ENCODE results near the gene GRIK3.

GRIK3 gene

DNA sequence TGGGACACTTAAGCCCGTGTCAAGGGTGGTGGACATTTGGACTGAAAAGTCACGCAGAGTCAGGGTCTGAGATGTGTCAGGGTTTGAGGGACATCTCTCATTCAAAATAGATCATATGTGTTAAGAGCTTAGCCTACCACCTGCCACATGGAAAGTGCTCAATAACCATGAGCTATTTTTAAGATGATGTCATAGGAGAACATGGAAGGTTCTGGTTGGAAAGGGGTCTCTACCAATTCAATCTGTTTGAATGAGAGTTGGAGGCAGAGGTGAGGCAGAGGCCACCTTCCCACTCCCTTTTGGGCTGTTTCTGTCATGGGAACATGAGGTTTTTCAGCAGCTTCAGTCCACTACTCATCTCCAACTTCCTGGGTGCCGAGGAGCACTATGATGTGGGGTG is 239.9 kb downstream of the GRIK3 start:
- Histone ChIP-seq H3K27me3 (ENCODE audit: control insufficient read depth in 5 of 5, insufficient read depth in 4 of 5, low read length in 5 of 5) (peaks cover 6 to 15% (median 8%) of the 10 kb centered on the region in 5 donors), H3K9ac (ENCODE audit: low read length in 5 of 5) (no peak overlapping the region), H3K4me1 (ENCODE audit: control insufficient read depth in 5 of 5, insufficient read depth in 5 of 5, low read length in 5 of 5) (peaks cover 0 to 12% (median 0%) of the 10 kb centered on the region in 5 donors), H3K4me3 (ENCODE audit: low read depth in 1 of 5, low read length in 5 of 5) (no peak overlapping the region), H3K36me3 (ENCODE audit: control insufficient read depth in 5 of 5, insufficient read depth in 5 of 5, low read length in 5 of 5) (no peaks in the 10 kb centered on the region), H3K27ac (ENCODE audit: low read depth, low read length) (no peak overlapping the region), H3K9me3 (ENCODE audit: control insufficient read depth in 5 of 5, low read length in 5 of 5) (no peaks in the 10 kb centered on the region)

DNA sequence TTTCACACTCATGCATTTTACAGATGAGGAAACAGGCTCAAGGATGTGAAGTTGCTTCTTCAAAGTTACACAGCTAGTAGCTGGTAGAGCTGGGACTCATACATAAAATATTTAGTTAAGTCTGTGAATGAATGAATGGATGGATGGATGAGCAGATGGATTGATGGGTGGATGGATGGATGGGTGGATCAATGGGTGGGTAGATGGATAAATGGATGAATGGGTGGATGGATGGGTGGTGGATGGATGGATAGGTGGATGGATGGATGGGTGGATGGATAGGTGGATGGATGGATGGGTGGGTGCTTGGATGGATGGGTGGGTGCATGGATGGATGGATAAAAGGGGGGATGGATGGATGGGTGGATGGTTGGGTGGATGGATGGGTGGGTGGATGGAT is 240.9 kb downstream of the GRIK3 start:
- Histone ChIP-seq H3K4me1 (ENCODE audit: control insufficient read depth in 5 of 5, insufficient read depth in 5 of 5, low read length in 5 of 5) (peaks cover 0 to 12% (median 0%) of the 10 kb centered on the region in 5 donors), H3K27ac (ENCODE audit: low read depth, low read length) (no peak overlapping the region), H3K9me3 (ENCODE audit: control insufficient read depth in 5 of 5, low read length in 5 of 5) (no peaks in the 10 kb centered on the region), H3K36me3 (ENCODE audit: control insufficient read depth in 5 of 5, insufficient read depth in 5 of 5, low read length in 5 of 5) (no peaks in the 10 kb centered on the region), H3K4me3 (ENCODE audit: low read depth in 1 of 5, low read length in 5 of 5) (no peak overlapping the region), H3K27me3 (ENCODE audit: control insufficient read depth in 5 of 5, insufficient read depth in 4 of 5, low read length in 5 of 5) (peaks cover 6 to 20% (median 11%) of the 10 kb centered on the region in 5 donors), H3K9ac (ENCODE audit: low read length in 5 of 5) (no peak overlapping the region)

DNA sequence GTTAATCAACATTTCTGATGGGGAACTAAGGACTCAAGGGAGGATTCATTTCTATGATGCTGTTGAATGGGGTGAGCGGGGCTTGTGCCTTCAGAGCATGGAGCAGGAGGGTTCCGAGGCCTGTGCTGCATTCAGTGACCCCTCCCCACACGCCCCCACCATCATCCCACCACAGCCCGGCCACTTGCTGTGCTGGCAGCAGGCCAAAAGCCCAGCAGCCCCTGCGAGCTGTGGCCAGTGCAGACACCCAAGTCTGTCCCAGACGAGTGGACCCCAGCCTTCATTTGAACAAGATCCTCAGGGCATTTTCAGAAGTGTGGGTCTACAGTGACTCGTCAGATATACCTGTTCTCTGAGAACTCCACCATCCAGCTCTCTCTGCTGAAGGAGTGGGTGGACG is 242.0 kb downstream of the GRIK3 start:
- H3K36me3 ChIP-seq (ENCODE audit: control insufficient read depth in 5 of 5, insufficient read depth in 5 of 5, low read length in 5 of 5): no peaks in the 10 kb centered on the region
- no peak overlapping the region for H3K9ac ChIP-seq (ENCODE audit: low read length in 5 of 5)
- H3K4me3 ChIP-seq (ENCODE audit: low read depth in 1 of 5, low read length in 5 of 5): no peak overlapping the region
- peaks cover 0 to 12% (median 0%) of the 10 kb centered on the region in 5 donors for H3K4me1 ChIP-seq (ENCODE audit: control insufficient read depth in 5 of 5, insufficient read depth in 5 of 5, low read length in 5 of 5)
- H3K9me3 ChIP-seq (ENCODE audit: control insufficient read depth in 5 of 5, low read length in 5 of 5): no peaks in the 10 kb centered on the region
- H3K27ac ChIP-seq (ENCODE audit: low read depth, low read length): no peak overlapping the region
- H3K27me3 ChIP-seq (ENCODE audit: control insufficient read depth in 5 of 5, insufficient read depth in 4 of 5, low read length in 5 of 5): peaks cover 6 to 20% (median 14%) of the 10 kb centered on the region in 5 donors

DNA sequence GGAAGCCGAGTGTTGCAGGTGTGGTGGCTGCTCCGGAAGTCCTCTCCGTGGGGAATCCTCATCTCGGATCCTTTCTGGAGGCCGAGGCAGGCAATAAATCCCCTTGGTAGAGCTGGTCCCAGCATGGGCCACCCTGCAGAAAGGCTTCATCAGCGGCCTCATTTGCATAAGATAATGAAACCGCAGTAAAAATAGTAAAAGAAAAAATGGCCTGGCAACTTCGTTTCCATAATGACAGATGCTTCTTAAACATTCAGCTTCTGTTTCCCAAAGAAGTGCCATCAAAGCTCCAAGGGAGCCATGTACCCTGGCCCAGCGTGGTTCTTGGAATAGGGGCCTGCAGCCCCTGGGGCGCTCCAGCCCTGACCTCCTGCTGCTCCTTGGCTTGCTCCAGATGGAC is 244.1 kb downstream of the GRIK3 start:
- Histone ChIP-seq H3K36me3 (ENCODE audit: control insufficient read depth in 5 of 5, insufficient read depth in 5 of 5, low read length in 5 of 5) (no peaks in the 10 kb centered on the region), H3K9me3 (ENCODE audit: control insufficient read depth in 5 of 5, low read length in 5 of 5) (no peaks in the 10 kb centered on the region), H3K4me3 (ENCODE audit: low read depth in 1 of 5, low read length in 5 of 5) (no peak overlapping the region), H3K27ac (ENCODE audit: low read depth, low read length) (no peak overlapping the region), H3K4me1 (ENCODE audit: control insufficient read depth in 5 of 5, insufficient read depth in 5 of 5, low read length in 5 of 5) (peaks cover 0 to 4% (median 0%) of the 10 kb centered on the region in 5 donors), H3K9ac (ENCODE audit: low read length in 5 of 5) (no peak overlapping the region), H3K27me3 (ENCODE audit: control insufficient read depth in 5 of 5, insufficient read depth in 4 of 5, low read length in 5 of 5) (peaks cover 13 to 33% (median 25%) of the 10 kb centered on the region in 5 donors)

DNA sequence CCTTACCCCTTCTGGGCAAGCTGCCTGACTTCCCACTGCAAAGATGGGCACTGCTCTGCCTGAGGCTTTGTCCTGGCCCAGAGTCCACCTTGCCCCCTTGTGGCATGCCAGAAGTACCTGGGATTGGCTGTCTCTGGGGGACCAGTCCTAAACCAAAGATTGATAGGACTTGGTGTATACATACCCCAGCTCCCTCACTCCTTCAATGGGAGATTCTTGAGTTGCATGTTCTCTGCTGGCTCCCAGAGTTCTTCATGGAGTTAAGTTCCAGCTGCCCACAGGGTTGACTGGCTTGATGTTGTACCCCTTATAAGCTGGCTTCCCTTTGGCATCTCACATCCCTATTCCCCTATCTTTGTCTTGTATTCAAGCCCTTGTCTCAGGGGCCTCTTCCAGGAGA is 244.8 kb downstream of the GRIK3 start:
- Histone ChIP-seq H3K9me3 (ENCODE audit: control insufficient read depth in 5 of 5, low read length in 5 of 5) (no peaks in the 10 kb centered on the region), H3K27me3 (ENCODE audit: control insufficient read depth in 5 of 5, insufficient read depth in 4 of 5, low read length in 5 of 5) (peaks cover 13 to 38% (median 29%) of the 10 kb centered on the region in 5 donors), H3K4me3 (ENCODE audit: low read depth in 1 of 5, low read length in 5 of 5) (no peak overlapping the region), H3K27ac (ENCODE audit: low read depth, low read length) (no peak overlapping the region), H3K36me3 (ENCODE audit: control insufficient read depth in 5 of 5, insufficient read depth in 5 of 5, low read length in 5 of 5) (no peaks in the 10 kb centered on the region), H3K9ac (ENCODE audit: low read length in 5 of 5) (no peak overlapping the region), H3K4me1 (ENCODE audit: control insufficient read depth in 5 of 5, insufficient read depth in 5 of 5, low read length in 5 of 5) (no peaks in the 10 kb centered on the region)

DNA sequence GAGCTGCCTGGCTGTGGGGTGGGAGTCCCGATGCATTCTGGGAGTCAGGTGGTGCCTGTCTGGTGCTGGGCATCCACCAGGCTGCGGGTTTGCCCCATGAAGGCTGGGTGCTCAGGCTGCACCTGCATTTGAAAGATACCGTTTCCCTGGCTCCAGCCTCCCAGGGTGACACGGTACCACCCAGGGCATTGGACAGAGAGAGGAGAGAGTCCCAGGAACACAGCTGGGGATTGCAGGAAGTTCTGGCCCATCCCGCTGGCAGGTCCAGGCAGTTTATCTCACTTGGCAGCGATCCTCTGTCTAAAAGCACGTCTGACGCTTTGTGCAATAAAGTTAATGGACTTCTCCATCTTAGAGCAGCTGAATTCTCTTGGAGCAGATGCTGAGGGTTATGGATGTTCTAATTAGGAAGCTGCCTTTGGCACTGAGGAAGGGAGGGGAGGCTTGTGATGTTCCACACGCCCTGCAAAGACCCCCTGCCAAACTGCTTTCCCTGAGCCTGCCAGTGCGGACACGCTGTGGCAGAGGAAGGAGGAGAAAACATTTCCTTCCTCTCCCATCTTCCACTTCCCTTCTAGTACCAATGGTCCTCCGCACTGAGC is 246.9 kb downstream of the GRIK3 start:
- Histone ChIP-seq H3K4me1 (ENCODE audit: control insufficient read depth in 5 of 5, insufficient read depth in 5 of 5, low read length in 5 of 5) (no peaks in the 10 kb centered on the region), H3K36me3 (ENCODE audit: control insufficient read depth in 5 of 5, insufficient read depth in 5 of 5, low read length in 5 of 5) (no peaks in the 10 kb centered on the region), H3K27ac (ENCODE audit: low read depth, low read length) (no peak overlapping the region), H3K9ac (ENCODE audit: low read length in 5 of 5) (no peak overlapping the region), H3K27me3 (ENCODE audit: control insufficient read depth in 5 of 5, insufficient read depth in 4 of 5, low read length in 5 of 5) (peaks cover 26 to 48% (median 38%) of the 10 kb centered on the region in 5 donors), H3K4me3 (ENCODE audit: low read depth in 1 of 5, low read length in 5 of 5) (no peak overlapping the region), H3K9me3 (ENCODE audit: control insufficient read depth in 5 of 5, low read length in 5 of 5) (no peaks in the 10 kb centered on the region)

DNA sequence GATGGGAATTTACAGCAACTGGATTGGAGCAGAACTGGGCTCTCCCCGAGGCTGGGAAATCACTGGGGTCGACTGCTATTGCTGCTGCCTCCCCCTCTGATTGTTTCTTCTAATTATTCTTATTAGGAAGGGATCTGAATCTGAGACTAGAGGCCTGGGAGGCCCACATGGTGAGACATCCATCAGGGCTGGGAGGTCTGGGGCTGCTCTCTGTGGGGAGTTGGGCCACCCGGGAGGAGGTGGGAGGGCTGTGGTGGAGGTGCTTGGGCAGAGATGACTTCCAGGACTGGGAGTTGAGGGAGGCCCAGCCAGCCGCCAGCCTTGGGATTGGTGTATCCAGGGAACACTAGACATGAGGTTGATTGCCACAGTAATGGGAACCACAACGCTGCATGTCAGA is 247.9 kb downstream of the GRIK3 start:
- H3K4me3 ChIP-seq (ENCODE audit: low read depth in 1 of 5, low read length in 5 of 5): no peak overlapping the region
- H3K36me3 ChIP-seq (ENCODE audit: control insufficient read depth in 5 of 5, insufficient read depth in 5 of 5, low read length in 5 of 5): no peaks in the 10 kb centered on the region
- peaks cover 27 to 46% (median 45%) of the 10 kb centered on the region in 5 donors for H3K27me3 ChIP-seq (ENCODE audit: control insufficient read depth in 5 of 5, insufficient read depth in 4 of 5, low read length in 5 of 5)
- no peak overlapping the region for H3K9ac ChIP-seq (ENCODE audit: low read length in 5 of 5)
- H3K4me1 ChIP-seq (ENCODE audit: control insufficient read depth in 5 of 5, insufficient read depth in 5 of 5, low read length in 5 of 5): no peaks in the 10 kb centered on the region
- H3K27ac ChIP-seq (ENCODE audit: low read depth, low read length): no peak overlapping the region
- H3K9me3 ChIP-seq (ENCODE audit: control insufficient read depth in 5 of 5, low read length in 5 of 5): no peaks in the 10 kb centered on the region

DNA sequence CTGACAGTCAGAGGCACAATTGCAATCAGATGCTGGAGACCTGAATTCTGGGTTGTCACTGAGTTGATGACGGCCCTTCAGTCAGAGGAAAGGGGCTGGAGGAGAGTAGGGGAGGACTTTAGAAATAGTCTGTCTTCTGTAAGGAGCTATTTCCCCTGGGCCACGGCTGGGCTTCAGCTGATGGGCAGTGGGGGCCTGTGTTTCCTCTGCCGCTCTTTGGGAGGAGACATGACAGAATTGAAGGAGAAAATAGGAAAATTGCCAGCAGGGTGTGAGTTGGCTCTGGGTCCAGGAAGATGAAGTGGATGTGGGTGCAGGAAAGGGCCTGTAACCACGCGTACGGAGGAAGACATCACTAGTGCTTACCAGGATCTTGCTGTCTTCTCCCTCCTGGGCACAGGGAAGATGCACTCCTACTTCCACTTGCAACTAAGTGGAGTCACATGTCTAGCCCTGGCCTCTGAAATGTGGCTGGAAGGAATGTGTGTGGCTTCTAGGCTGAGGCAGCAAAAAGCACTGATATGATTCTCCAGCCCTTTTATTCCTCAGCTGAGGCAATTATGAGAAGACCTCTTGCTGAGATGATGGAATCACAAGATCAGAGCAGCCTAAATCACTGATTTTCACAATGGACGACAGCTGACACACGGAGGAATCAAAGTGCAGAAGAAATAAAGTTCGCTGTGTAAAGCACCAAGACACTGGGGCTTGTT is 250.0 kb downstream of the GRIK3 start:
- H3K9me3 ChIP-seq (ENCODE audit: control insufficient read depth in 5 of 5, low read length in 5 of 5): peaks cover 0 to 3% (median 0%) of the 10 kb centered on the region in 5 donors
- H3K27me3 ChIP-seq (ENCODE audit: control insufficient read depth in 5 of 5, insufficient read depth in 4 of 5, low read length in 5 of 5): peaks cover 31 to 42% (median 39%) of the 10 kb centered on the region in 5 donors
- no peak overlapping the region for H3K9ac ChIP-seq (ENCODE audit: low read length in 5 of 5)
- no peak overlapping the region for H3K27ac ChIP-seq (ENCODE audit: low read depth, low read length)
- no peak overlapping the region for H3K4me3 ChIP-seq (ENCODE audit: low read depth in 1 of 5, low read length in 5 of 5)
- no peaks in the 10 kb centered on the region for H3K4me1 ChIP-seq (ENCODE audit: control insufficient read depth in 5 of 5, insufficient read depth in 5 of 5, low read length in 5 of 5)
- no peaks in the 10 kb centered on the region for H3K36me3 ChIP-seq (ENCODE audit: control insufficient read depth in 5 of 5, insufficient read depth in 5 of 5, low read length in 5 of 5)

DNA sequence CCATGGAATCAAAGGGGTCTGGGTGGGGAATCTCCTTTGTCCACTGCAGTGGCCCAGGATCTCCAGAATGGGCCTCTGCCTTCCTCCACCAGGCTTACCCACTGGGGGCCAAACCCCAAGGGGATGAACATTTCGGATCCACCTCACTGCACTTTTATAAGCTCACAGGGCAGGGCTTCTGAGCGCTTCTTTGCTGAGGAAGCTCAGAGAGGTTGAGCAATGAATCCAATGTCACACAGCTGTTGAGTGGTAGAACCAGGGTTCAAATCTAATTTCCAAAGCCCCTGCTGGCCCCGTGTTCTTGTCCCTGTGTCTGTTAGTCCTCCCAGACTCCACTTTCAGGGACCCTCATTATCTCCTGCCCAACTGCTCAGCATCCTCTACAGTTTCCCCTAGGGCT is 250.8 kb downstream of the GRIK3 start:
- Histone ChIP-seq H3K27me3 (ENCODE audit: control insufficient read depth in 5 of 5, insufficient read depth in 4 of 5, low read length in 5 of 5) (peaks cover 30 to 40% (median 36%) of the 10 kb centered on the region in 5 donors), H3K4me1 (ENCODE audit: control insufficient read depth in 5 of 5, insufficient read depth in 5 of 5, low read length in 5 of 5) (no peaks in the 10 kb centered on the region), H3K27ac (ENCODE audit: low read depth, low read length) (no peak overlapping the region), H3K4me3 (ENCODE audit: low read depth in 1 of 5, low read length in 5 of 5) (no peak overlapping the region), H3K9me3 (ENCODE audit: control insufficient read depth in 5 of 5, low read length in 5 of 5) (peaks cover 0 to 3% (median 0%) of the 10 kb centered on the region in 5 donors), H3K36me3 (ENCODE audit: control insufficient read depth in 5 of 5, insufficient read depth in 5 of 5, low read length in 5 of 5) (no peaks in the 10 kb centered on the region), H3K9ac (ENCODE audit: low read length in 5 of 5) (no peak overlapping the region)

DNA sequence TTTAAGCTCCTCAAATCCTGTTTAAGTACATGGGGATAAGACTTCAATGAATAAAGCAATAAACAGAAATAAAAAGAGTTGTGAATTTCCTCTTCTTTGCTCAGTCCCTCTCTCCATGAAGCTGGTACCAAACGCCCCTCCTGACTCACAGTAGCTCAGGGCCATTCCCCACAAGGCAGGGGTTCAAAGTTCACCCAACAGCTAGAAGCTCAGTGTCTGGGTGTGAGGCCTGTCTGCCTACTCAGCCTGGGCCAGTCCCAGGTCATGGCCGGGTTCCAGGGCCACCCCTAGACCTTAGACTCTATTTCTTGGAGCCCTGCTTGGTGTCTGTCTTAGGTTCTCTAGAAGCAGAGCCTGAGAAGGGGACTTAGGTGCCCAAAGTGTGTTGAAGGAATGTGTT is 251.5 kb downstream of the GRIK3 start:
- H3K9ac ChIP-seq (ENCODE audit: low read length in 5 of 5): no peak overlapping the region

More for the DNA sequence above, 251.5 kb downstream of the GRIK3 start:
- Histone ChIP-seq H3K4me3 (ENCODE audit: low read depth in 1 of 5, low read length in 5 of 5) (no peak overlapping the region), H3K4me1 (ENCODE audit: control insufficient read depth in 5 of 5, insufficient read depth in 5 of 5, low read length in 5 of 5) (no peaks in the 10 kb centered on the region), H3K27me3 (ENCODE audit: control insufficient read depth in 5 of 5, insufficient read depth in 4 of 5, low read length in 5 of 5) (peaks cover 30 to 41% (median 36%) of the 10 kb centered on the region in 5 donors), H3K27ac (ENCODE audit: low read depth, low read length) (no peak overlapping the region), H3K9me3 (ENCODE audit: control insufficient read depth in 5 of 5, low read length in 5 of 5) (peaks cover 0 to 3% (median 0%) of the 10 kb centered on the region in 5 donors), H3K36me3 (ENCODE audit: control insufficient read depth in 5 of 5, insufficient read depth in 5 of 5, low read length in 5 of 5) (no peaks in the 10 kb centered on the region)
